Germinal center (tissue), 1 donor: ENCODE measurements around the gene ADAMTS2.
A peak's percentile ranks its signal among the peaks of the same experiment; 100 is the strongest.

Experiments used
- DNase-seq: peaks from one replicate; pipeline ENCODE4 v3.0.0; 2012; ENCODE audit warnings: mixed read lengths, low spot score

The ADAMTS2 gene

DNA sequence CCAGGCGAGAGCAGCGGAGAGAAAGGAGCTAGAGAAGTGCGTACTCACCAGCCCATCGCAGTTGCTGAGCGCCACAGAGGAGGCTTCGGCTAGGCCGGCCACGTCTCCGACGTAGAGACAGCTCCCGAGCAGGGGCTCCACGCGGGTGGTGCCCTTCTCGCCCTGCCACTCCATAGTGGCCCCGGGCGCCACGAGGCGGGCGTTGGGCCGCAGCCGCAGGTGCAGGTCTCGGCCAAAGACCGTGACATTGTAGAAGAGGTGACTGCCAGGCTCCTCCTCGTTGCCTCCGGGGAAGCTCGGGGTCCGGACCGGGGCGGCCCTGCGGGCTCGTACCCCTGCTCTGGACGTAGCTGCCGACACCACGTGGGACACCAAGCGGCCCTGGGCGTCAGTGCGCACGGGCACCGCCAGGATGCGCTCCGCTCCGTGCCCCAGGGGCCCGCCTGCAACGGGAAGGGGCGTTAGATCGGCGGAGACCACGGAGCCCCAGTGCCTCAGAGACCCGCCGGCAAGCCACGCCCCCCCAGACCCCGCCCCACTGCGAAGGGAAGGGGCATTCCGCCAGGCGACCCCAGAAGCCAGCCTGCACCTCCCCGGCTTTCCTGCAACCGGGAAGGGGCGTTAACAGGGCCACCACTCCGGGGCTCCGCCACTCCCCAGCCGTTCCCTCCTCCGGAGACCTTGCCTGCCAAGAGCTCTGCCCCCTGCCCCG is 1.4 kb downstream of the ADAMTS2 start:
- peak; percentile 18 for DNase-seq

DNA sequence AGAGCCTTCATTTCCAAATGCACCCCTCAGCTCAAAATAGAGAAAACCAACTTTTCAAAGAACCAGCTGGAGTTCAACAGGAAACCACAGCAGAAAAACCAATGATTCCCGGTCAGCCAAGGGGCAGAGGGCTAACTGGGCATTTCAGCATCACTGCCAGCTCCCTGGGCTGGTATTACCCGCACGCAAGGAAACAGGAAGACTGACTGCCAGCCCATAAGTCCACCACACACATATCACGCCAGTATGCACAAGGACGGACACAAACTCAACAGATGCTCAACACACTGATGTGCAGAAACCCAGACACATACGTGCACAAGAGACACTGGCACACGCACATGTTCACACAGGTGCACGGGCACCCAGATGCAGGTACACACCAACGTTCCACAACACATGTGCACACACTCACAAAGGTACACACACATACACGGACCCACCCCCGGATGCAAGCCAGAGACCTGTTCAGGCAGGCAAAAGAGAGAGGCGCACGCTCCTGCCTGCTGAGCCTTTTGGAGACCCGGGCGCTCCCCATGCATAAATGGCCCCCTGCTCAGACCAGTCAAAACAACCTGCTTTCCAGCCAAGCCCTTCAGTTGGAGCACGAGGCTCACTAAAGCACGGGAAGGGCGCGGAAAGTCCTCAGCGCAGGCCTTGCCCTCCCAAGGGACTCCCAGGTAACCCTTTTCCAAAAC is 2.1 kb downstream of the ADAMTS2 start:
- no peak for DNase-seq

DNA sequence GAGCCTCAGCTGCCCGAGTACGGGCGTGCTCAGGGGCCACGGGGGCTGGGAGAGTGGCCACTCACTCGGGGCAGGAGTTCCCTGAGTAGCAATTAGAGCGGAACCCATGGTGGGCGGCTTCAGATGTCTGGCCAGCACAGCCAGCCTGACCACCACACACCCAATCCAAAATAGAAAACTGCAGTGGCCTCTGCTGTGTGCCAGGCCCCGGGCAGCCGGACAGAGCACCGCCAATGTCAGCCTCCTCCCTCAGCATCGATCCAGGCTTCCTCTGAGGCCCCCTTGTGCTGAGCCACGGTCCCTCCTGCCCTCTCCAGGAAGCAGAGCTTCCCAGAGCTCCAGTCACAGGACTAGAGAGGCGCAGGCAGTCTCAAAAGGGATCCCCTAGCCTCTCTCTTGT is 2.7 kb downstream of the ADAMTS2 start:
- DNase-seq = no peak

DNA sequence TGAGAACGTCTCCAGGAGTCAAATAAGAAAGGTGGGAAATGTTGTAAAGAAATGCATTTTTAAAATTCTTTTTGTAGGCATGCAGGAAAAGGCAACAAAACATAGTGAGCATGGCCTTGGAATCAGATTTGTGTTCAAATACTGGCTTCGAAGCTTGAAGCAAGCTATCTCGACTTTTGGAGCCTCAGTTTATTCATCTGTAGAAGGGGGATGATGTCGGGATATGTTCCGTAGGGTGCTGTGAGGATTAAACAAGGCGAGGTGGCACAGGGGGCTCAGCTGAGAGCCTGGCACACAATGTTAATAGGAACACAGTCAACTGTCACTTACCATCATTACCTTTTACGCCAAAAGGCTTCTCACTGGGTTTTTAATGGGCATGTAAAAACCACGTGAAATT is 4.8 kb downstream of the ADAMTS2 start:
- DNase-seq = no peak

DNA sequence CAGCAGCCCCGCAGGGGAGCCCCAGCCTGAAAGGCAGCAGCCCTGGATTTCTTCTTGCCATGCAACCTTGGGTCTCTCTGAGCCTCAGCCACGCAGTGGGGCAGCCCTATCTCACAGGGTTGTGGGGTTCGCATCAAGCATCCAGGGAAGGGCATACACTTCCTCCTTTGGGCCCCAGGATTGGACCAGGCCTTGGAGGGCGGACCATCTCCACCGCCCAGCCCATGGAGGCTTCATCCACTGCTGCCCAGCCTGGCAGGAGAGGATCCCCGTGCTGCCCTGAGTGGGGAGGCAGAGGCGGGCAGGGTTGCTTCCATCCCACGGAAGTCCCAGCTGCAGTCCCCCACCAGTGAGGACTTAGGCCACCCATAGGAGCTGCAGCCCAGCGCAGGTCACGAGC is 5.3 kb downstream of the ADAMTS2 start:
- DNase-seq = no peak

DNA sequence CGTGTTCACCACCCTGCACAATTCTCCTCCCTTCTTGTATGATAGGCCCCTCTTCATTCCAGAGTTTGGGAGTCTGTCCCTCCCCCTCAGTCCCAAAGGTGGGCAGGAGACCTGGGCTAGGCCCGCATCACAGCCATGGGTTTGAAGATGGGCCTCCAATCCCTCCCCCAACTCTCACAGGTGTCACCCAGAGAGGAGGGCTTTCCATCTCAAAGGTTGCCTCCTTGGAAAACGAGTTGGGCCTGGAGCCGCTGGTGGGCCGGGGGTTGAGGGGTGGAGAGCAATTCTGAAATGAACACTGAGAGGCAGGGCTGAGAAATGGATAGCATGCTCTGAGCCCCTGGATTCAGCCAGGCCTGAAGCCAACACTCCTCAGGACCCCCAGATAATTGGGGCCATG is 6.2 kb downstream of the ADAMTS2 start:
- no peak for DNase-seq

DNA sequence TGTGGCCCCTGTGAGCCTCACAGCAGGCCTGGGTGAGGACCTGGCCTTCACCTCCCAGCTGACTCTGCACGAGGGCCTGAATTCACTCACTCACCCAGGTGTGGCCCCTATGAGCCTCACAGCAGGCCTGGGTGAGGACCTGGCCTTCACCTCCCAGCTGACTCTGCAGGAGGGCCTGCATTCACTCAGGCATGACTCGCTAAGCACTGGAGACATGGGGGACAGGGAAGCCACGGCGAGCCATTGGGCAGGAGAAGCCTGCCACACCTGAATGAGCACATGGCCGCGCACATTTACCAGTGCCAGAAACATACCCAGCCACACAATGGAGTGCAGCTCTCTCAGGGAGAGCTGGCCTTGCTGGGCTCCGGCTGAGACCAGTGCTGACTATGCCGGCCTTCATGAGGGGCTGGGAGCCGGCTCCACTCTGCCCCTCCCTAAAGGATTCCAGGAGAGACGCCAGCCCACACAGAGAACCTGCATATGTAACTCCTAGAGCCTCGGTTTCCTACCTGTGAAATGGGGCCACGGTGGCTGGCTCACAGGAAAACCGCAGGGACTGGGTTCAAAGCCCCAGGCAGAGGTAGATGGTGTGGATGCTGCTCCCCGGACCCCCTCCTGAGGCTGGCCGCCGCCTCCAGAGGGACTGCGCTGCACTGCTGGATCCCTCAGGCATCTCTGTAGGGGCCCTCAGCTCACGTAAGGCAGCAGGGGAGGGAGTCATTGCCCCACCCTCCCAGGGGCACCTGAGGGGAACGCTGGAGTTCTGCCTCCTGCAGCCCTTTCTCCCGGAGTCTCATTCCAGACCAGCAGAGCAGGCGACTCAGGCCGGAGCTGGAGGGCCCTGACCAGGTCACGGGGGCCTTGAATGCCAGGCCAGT is 7.2 kb downstream of the ADAMTS2 start:
- DNase-seq = no peak

DNA sequence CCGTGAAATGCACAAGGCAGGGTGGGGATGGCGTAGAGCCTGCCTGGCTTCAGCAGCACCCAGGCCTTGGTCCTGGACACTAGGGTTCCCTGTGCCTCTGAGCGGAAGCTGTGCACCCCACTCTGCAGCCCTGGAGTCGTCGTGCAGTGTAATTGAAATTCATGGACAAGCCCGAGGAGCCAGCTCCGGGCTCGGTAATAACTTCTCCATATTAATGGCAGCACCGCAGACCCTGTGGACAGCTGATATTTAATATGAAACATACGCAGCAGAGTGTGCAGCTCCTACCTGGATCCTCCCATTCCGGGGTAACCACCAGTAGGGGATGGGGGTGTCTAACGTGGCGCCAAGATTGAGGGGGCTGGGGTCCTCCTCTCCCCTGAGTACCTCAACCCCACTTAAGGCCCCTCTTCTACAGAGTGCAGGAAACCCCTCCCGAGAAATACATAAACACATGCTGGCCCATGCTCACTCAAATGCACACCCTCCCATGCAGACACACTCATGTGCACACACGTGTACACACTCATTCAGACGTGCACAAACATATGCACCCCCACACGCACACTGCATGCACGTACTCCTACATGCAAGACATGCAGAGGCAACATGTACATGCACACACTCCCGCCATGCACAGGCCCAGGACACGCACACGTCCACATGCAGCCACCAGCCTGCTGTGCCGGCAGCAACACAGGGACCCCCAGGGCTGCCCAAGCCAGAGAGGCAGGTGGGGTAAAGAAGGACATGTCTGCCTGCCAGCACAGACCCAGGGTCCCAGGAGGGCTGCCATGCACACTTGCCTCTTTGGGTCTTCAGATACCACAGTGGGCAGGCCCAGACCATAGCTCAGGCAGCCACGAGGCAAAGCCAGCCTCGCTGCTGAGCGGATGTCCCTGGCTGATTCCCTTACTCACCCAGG is 8.1 kb downstream of the ADAMTS2 start:
- no peak for DNase-seq

DNA sequence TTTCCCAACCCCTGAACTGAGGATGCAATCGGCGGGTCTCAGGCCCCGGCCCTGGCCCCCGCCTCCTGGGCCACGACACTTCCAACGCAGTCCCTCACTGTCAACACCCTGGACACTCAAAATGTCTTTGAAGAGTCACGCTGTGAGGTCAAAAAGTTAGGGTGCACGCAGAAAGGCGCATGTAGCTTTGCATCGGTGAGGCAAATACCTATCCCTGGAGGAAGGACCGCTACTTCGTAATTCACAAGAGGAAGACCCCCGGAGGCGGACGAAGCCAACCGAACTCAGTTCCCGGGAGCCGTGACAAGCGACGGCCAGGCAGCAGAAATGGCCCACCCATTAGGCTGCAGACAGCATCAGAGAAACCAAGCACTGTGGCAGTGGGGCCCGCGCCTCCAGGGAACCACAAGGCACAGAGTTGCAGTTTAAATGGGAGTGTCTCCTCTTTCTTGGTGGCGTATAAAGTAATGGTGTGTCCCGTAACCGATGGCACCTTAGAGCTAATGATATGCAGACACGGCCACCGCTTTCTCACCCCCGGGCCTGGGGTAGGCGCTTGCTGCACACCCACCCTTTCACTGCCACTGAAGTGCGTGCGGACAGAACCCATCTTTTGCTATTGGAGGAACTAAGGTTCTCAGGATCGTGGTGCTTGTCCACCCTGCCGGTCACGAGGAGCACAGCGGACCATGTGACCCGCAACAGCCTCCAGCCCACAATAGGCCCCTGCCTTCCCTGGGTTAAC is 9.0 kb downstream of the ADAMTS2 start:
- no peak for DNase-seq

DNA sequence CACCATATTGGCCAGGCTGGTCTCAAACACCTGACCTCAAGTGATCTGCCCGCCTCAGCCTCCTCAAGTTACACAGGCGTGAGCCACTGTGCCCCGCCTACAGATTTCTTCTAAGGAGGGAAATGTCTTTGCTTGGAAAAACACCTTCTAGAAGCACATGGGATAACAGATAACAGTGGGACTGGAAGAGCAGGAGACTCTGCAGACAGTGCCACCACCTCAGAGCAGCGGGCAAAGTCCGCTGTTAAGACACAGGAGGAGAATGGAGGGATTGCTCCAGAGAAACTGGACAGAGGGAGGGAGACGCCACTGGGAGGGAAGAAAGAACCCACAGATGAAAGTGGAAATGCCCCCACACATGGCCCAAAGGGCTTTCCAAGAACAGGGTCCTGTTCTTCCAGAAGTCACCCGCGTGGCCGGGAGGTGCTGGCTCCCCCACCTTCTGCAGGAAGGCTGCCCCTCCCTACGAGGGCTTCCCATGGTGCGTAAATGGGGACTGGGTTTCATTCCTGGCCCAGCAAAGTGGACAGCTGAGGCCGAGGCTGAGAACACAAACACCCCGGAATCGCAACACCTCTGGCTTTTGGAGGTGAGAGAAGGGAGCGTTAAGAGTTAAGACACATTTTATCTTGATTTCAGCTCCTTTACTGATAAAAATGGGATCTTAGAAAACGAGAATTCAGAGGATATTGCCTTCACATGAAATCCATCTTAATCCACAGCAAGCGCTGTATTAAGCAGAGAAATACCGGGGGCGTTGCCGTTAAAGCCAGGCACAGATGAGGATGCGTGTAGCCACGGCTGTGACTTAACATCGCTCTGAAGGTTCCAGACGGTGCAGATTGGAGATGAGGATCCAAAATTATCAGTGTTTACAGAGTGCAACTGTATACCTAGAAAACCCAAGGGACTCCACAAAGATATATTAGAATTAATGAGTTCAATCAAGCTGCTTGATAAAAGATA is 11.2 kb downstream of the ADAMTS2 start:
- no peak for DNase-seq

DNA sequence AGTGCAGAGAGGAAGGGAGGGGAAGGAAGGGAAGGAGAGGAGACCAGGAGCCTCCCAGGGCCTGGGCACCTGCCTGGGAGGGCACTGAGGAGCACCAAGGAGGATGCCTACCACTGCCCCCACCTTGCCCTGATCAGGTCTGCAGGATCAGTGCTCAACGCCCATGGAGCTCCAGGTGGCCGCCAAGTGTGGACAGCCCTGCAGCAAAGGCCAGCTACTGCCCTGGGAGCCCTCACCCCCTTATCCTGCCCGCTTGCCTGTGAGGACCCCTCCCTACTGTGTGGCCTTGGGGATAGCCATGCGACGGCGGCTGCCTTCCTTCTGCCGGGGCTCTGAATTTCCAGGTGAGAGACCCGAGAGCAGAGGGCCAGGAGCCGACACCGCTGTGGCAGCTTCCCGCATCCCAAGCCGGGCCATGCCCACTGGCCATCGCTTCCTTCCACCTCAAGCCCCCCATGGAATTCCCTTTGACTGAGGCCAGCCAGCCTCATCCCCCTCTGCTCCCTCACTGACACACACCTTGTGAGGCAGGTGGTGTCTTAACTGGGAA is 12.4 kb downstream of the ADAMTS2 start:
- DNase-seq = no peak

DNA sequence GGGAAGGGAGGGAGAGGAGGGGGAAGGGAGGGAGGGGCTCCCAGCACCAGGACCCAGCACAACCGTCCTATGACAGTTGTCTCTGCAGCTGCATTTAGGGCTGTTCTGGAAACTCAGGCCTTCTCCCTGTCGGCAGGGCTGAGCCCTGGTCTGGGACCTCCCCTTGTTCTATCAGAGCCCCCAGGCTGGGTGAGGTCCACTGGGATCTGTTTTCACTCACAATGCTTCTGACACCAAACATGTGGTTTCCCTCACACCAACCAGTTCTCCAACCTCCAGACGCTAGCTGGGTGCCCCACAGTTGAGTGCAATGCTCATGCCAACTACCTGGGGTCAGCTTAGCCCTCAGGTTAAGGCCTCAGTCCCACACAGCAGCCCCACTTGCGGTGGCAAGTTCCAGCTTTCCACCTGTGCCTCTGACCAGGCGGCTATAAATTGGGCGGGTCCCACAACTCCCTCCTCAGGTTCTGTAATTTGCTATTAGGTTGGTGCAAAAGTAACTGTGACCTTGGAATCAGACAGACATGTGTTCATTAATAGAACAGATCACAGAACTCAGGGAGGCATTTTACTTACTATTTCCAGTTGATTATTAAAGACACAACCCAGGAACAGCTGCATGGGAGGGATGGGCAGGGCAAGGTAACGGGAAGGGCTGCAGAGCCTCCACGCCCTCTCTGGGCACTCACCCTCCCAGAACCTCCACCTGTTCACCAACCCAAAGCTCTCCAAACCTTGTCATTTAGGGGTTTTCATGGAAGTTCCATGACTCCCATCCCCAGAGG is 13.5 kb downstream of the ADAMTS2 start:
- no peak for DNase-seq

DNA sequence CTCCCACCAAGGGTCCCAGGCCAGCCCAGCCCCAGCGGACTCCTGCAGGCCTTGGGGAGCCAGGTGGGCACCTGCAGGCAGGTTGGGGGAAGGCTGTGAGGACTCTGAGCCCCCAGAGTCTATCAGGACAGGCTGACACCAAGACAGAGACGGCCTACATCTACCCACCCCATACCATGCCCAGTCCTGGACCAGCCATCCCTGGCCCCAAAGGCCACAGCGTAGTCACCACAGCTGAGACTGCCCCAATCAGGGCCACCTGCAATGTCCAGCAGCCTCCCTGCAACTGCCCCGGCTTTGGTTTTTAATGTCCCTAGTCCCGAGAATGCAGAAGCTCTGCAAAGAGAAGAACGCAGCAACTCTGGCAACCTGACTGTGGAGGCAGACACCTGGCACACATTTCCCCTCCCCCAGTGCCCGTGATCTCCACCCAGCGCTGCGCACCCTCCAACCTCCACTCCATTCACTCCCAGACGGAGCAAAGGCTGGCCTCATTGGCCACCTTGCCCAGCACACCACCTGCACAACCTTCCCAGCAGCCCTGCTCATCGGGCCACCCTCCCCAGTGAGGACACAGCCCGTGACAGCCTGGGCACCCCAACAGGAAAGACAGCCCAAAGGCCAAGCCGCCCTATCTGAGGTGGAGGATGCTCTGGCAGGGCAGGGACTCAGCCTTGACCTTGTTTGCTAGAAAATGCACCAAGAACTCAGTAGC is 14.9 kb downstream of the ADAMTS2 start:
- no peak for DNase-seq

DNA sequence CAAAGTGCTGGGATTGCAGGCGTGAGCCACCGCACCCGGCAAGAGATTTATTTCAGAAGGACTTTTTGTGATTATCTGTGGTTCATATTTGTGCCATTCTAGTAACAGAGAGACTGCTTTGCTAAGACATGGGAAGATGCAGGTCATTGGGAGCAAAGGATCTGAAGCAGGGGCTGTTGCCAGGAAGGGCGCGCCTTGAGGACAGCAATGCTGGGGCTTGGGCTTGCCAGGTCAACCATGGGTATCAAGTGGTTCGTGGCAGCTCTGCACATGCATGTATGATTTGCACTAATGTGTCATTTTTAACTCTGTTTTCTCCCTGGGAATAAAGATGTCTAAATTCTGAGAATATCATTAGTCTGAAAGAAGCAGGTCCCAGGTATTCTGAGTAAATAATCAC is 17.0 kb downstream of the ADAMTS2 start:
- DNase-seq = no peak

DNA sequence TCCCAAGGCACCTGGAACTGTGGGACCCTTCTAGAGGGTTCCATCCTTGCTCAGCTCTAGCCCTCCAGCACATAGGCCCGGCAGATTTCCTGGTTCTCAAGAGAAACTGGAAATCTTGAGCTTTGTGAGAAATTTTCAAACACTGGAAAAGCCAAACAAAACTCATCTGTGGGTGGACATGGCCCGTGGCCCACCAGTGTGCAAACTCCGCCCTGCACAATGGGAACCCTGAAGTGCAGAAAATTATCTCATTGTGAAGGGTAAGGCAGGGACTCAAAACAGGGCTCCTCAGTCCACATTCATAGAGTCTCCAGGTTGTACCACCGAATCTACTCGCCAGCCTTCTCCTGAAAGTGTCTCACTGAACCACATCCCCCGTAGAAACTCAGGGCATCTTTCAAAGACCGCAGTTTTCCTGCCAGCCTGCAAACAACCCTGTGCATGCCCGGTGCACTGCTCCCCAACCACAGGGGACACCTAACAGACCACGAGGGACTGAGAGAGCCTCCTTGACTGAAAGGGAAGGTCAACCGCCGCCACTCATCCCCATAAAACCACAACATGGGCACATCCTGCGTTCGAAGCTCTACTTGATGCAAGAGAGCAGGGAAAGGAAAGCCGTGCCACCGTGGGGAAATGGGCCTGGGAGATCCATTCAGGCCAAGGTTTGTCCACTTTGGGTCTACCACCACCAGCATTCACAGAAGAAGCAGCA is 18.1 kb downstream of the ADAMTS2 start:
- no peak for DNase-seq

DNA sequence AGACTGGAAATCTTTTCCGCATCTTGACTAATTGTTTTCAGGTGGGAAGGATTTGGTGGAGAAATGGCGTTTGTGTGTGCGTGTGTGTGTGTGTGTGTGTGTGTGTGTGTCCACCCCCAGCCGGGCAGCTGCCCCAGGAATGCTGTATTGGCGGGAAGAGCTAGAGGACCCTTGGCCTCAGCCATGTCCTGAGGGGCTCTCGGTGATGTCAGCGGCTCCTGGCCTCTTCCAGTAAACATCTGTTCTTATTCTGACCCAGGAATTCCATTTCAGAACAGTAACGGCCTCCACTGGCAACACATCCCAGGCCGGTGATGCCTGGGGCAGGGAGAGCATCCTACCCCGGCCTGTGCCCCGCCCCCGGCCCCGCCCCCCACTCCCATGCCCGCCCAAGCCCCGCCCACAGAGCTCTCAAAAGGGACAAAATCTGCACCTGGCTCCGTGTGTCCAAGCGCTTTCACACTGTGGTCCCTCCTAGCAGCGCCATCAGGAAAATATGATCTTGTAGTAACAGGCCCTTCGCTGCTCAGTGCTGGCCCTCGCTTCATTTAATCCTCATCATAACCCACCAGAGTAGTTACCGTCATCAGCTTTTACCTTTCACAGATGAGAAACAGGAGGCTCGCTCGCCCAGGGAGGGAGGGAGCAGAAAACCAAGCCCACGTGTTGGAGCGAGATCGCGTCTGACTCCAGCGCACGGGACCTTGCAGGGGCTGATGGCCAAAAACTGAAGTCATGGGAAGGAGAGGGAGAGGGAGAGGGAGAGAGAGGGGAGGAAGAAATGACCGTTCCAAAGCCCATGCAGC is 18.9 kb downstream of the ADAMTS2 start:
- DNase-seq = no peak
